Suppressor macrophage treated with lipopolysaccharide for 4 hours (primary cell): ENCODE measurements around the gene MBD4.
A peak's percentile ranks its signal among the peaks of the same experiment; 100 is the strongest.
"Not testable (repeated sequence)": the region's sequence is repeated elsewhere in the genome, so short reads cannot be mapped to it uniquely, and the experiment has no call there.

Source experiments
- DNase-seq: peaks from one replicate; pipeline ENCODE4 v3.0.0-alpha.2; 2020

Gene MBD4

GRCh38 chr3:129403450-129403849 is 36.3 kb downstream of the MBD4 start:
- DNase-seq = no peak

DNA sequence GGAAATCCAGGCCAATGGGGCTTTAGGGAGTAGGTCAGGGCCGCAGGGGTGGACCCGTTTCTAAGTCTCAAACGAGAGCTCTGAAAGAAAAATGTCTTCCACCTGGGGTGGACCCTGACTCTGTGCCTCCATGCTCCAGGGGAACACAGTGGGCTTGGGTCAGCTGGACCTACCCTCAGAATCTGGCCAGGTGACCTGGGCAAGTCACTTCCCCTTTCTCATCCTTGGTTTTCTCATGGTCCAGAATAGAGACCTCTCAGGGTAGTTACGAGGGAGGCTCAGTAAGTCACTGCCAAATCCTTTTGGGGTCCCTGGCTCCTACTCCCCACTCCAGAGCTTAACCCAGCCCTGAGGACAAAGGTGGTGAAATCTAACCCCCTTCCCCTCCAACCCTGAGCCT is 37.1 kb downstream of the MBD4 start:
- no peak for DNase-seq

- no peak for DNase-seq
Measured at GRCh38 chr3:129402210-129402609, 37.5 kb downstream of the MBD4 start.

GRCh38 chr3:129399895-129400357 is 39.8 kb downstream of the MBD4 start:
- DNase-seq = no peak

- DNase-seq = peak; percentile 97
Measured at GRCh38 chr3:129399145-129399894, 40.4 kb downstream of the MBD4 start.

DNA sequence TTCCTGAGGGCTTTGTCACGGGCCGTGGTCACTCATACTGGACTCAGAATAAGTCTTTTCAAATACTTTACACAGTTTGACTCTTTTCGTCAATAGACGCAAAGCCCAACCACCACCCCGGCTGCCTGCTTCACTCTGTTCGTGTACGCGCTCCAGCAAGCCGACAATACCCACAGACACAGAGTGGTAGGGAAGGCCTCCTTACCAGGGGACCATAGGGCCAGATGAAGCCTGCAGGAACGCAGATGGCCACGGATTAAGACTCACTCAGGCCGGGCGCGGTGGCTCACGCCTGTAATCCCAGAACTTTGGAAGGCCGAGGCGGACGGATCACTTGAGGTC is 41.0 kb downstream of the MBD4 start:
- DNase-seq = peak; percentile 15

DNA sequence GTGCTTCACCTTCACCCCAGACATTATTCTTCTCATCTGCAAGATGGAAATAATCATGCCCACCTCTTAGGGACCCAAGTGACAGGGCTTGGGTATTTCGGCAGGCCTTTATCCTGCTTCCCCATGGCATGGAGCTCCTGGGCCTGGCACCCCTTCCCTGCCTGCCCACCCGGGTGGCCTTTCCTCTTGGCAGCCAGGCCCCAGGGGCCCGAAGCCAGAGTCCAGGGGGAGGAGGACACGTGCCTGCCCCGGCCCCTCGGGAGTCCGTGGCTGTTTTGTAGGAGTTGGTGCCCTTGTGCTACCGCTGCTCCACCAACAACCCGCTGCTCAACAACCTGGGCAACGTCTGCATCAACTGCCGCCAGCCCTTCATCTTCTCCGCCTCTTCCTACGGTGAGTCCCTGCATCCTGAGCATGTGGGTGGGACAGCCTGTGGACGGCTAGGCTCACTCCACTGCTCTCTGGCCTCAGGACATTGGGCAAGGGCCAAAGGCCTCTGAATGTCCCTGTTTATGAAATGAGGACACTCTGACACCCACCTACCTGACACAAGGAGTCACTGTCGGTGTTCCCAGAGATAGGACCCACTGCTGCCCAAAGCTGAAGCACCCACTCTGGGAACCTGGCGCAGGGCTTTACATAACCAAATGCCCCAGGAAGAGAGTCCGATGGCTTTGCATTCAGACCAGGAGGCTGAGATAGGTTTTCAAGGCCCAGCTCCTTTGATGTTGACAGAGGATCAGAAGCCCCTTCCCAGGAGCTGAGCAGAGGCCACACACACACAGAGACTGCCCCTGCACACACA is 45.8 kb downstream of the MBD4 start:
- DNase-seq = not testable (repeated sequence)

- DNase-seq = no peak
Measured at GRCh38 chr3:129393271-129393670, 46.5 kb downstream of the MBD4 start.

DNA sequence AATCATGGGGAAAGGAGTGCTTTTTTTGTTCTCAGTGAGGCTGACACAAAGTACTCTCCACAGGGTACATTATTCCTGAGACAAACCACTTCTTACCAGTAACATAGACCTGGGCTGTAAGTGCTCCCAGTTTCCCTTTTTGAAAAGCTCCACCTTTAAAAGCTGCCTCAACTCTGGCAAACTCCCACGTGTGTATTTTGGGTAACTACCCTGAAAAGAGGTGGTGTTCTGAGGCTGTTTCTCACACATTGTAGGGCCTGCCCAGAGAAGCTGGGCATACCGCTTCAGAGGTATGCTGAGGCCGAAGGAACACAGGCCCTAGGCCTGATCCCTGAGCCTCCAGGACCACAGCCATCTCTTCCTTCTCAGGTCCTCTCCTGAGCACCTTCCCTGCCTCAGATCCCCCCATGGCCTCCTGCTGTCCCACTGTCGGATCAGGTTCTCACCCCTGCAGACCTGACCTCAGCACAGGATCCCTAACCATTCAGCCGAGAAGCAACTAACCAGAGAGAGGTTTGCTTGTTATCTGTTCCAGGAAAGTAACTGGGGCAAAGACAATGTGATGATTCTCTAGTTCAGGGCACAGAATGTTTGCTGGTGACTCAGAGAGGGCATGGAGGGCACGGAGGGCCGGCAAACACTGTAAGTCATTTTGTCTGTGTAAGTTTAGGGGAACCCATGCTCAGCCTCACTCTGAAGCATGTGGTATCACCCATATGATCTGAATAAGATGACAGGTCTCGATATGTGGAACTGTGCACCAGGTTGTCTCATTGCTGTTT is 47.5 kb downstream of the MBD4 start:
- not testable (repeated sequence) for DNase-seq

DNA sequence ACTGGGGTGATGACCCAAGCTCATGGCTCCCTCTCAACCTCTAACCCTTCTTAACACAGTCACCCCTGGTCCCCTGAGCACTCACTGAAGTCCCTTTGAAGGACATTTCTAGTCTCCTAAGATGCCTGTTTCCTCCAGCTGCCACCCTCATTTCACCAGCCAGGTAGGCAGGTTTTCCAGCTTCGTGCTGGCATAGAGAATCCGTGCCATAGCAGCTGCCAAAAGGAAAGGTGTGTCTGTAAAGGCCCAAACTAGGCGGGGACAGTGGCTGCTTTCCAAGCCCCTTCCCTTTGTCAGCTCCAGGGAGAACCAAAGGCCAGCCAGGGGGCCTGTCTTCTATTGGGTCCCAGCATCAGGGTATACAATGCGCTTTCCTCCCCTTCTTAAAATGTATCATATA is 48.2 kb downstream of the MBD4 start:
- not testable (repeated sequence) for DNase-seq

- DNase-seq = no peak
Measured at GRCh38 chr3:129389572-129389937, 50.2 kb downstream of the MBD4 start.

DNA sequence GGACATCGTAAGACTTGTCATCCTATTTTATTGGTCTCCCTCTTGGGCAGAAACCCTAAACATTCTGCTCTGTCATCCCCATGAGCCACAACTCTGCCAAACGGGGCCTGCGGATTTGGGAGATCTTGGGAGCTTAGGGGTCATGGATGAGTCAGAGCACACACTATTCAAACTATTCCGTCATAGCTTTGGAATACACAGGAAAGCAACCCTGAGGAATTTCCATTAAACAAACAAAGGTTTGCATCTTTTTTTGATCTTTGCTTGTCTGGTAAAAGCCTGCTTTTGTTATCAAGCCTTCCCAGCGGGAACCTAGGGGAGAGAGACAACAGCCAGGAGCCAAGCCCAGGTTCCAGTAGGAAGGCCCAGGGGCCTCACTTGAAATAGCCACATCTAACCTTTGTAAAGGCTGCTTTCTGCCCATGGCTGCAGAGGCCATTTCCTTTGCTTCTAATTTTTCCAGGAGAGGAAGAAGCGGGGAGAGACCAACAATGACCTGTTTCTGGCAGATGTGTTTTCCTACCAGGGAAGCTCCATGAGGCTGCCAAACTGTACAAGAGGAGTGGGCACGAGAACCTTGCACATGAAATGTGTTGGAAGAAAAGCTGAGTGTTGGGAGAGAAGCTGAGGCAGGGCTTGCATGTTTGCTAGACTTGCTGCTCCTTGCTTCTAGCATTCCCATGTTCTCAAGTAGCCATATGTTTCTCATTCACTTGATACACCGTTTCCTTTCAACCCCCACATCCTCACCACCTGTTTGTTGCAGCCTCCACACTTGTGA is 50.8 kb downstream of the MBD4 start:
- DNase-seq = not testable (repeated sequence)

DNA sequence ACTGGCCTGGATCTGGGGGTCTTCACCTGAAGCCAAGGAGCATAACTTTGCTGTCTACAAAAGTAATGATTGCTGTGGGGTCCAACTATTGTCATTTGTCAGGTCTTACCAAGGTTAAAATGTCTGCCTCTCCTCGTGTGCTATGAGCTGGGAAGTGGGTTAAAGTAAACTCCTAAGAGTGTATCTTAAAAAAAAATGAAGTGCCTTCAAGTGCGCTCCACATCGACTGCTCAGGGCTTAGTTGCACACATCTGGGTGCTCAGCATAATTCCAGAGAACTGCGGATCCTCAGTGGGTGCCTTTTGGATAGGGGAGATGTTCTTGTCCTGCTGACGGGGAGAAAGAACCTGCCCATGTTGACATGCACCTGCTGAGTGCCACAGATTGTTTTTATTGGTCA is 52.3 kb downstream of the MBD4 start:
- no peak for DNase-seq

DNA sequence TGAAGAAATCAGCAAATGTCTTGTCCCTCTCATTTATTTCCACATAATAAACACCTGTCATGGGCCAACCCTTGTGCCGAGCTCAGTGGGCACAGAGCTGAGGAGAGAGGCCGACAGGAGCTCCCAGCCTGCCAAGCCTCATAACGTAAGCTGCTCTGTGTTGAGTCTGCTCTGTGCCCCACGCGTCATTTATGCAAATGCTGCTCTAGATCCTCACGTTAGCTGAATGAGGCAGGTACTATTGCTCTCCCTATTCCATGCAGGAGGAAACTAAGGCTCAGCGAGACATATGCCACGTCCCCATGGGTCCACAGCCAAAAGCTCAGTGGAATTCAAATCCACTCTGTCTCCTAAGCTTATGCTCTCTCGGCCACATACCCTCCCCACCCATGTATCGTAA is 52.8 kb downstream of the MBD4 start:
- DNase-seq = no peak

DNA sequence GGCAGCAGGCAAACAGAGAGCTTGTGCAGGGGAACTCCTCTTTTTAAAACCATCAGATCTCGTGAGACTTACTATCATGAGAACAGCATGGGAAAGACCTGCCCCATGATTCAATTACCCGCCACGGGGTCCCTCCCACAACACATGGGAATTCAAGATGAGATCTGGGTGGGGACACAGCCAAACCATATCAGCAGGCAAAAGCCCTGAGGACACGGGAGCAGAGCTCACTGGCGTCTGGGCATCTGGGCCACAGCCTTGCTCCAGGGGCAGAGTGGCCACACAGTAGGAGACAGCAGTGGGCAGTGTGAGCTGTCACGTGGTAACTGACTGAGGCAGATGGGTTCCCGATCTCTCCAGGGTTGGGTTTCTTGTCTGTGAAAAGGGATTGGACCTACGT is 54.2 kb downstream of the MBD4 start:
- not testable (repeated sequence) for DNase-seq

DNA sequence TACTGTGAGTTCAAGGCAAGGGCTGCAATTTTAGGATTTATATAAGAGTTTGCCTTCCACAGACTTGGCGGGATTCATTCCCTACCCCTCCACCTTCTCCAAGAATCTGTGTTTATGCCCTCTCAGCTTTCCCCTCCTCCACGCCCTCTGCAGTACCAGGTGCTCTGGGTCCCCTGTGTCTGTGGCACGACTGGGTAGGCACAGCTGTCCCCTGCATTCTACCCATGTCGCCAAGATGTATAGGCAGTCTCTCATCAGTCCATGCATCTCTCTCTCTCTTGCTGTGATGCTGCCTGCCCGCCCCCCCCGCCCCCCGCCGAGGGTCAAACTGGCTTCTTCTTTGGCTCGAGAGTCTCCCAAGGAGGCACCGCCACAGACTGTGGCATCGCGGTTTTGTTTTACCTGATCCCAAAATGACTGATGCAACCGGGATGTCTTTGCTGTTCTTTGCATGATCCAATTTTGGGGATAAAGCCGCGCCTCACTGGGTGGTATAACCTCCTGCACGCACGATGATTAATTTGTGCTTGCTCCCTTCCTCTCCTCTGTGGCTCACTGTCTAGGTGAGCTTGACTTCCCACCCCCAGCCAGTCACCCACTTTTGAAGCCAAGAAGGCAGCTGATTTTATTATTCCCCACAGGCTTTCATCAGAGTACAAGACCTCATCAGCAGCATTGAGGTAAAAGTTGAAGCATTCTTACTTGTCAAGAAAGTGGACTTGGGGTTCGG is 55.0 kb downstream of the MBD4 start:
- DNase-seq = no peak

- not testable (repeated sequence) for DNase-seq
Measured at GRCh38 chr3:129384103-129384502, 55.6 kb downstream of the MBD4 start.

- peak; percentile 54 for DNase-seq
Measured at GRCh38 chr3:129383292-129383860, 56.4 kb downstream of the MBD4 start.

- DNase-seq = no peak
Measured at GRCh38 chr3:129382366-129382765, 57.4 kb downstream of the MBD4 start.
